ENCODE measurements around the gene CELA3A. TPM values are rescaled to one million over a fixed set of nuclear protein-coding genes. Genes with fewer than 3 reads are reported as not detected.

The CELA3A gene
- total and polyA plus RNA-seq, 5 donors from 2014 or later, result not detected

- Mint-ChIP-seq H3K36me3 (peaks cover 17% of the 10 kb centered on the region), H3K4me3 (peak overlapping the region; percentile 91 to 98 (median 96)), H3K27me3 (peaks cover 4% of the 10 kb centered on the region), H3K9me3 (peaks cover 0 to 4% (median 1%) of the 10 kb centered on the region in 7 donors), H3K4me1 (peaks cover 28 to 73% (median 48%) of the 10 kb centered on the region in 4 donors), H3K27ac (peak overlapping the region; percentile 89 to 96 (median 90))
- no peak for DNase-seq
- H3K4me1 ChIP-seq (ENCODE audit: control insufficient read depth, insufficient read depth, low read length, poor library complexity, severe bottlenecking), result peaks cover 28% of the 10 kb centered on the region
- no peaks in the 10 kb centered on the region for H3K9me3 ChIP-seq (ENCODE audit: control insufficient read depth in 2 of 2, low read length in 2 of 2)
- no peak overlapping the region for H3K4me3 ChIP-seq (ENCODE audit: low read depth, low read length)
- no peak for ATAC-seq (ENCODE audit: low read depth in 2 of 2)
- peak overlapping the region; percentile 97 for H3K27ac ChIP-seq (ENCODE audit: insufficient read depth, low read length, poor library complexity, severe bottlenecking)
- H3K27me3 ChIP-seq (ENCODE audit: control insufficient read depth, insufficient read depth, low read length), result no peaks in the 10 kb centered on the region
- H3K36me3 ChIP-seq (ENCODE audit: control insufficient read depth, insufficient read depth, low read length), result peaks cover 11% of the 10 kb centered on the region
Observed at GRCh38 chr1:22051607-22052114, 50.2 kb downstream of the CELA3A start.

- no peaks in the 10 kb centered on the region for H3K27me3 ChIP-seq (ENCODE audit: control insufficient read depth, insufficient read depth, low read length)
- H3K4me1 Mint-ChIP-seq, result peaks cover 33 to 77% (median 53%) of the 10 kb centered on the region in 4 donors
- H3K4me1 ChIP-seq (ENCODE audit: control insufficient read depth, insufficient read depth, low read length, poor library complexity, severe bottlenecking), result peaks cover 35% of the 10 kb centered on the region
- H3K9me3 Mint-ChIP-seq, result peaks cover 0 to 4% (median 1%) of the 10 kb centered on the region in 7 donors
- H3K27ac Mint-ChIP-seq, result peak within 1 kb of the TSS; percentile 94 to 99 (median 98)
- H3K4me3 Mint-ChIP-seq, result peak within 1 kb of the TSS; percentile 98 to 100 (median 99)
- peak within 1 kb of the TSS; percentile 99 for H3K4me3 ChIP-seq (ENCODE audit: low read depth, low read length)
- H3K27ac ChIP-seq (ENCODE audit: insufficient read depth, low read length, poor library complexity, severe bottlenecking), result peak within 1 kb of the TSS; percentile 97
- peak; percentile 96 to 98 for ATAC-seq (ENCODE audit: low read depth in 2 of 2)
- peaks cover 4% of the 10 kb centered on the region for H3K27me3 Mint-ChIP-seq
- H3K9me3 ChIP-seq (ENCODE audit: control insufficient read depth in 2 of 2, low read length in 2 of 2), result no peaks in the 10 kb centered on the region
- peaks cover 17% of the 10 kb centered on the region for H3K36me3 Mint-ChIP-seq
- peak; percentile 95 to 98 (median 97) for DNase-seq
- peaks cover 13% of the 10 kb centered on the region for H3K36me3 ChIP-seq (ENCODE audit: control insufficient read depth, insufficient read depth, low read length)
Observed at GRCh38 chr1:22052115-22053016, 50.9 kb downstream of the CELA3A start, which contains the start of gene CDC42. Gene CDC42 (plus strand): TSS chr1:22052709. CDS start chr1:22078479, 25,770 bp downstream.

GRCh38 chr1:22053017-22053860 is 51.8 kb downstream of the CELA3A start:
- peak overlapping the region; percentile 94 to 99 (median 98) for H3K27ac Mint-ChIP-seq
- H3K4me3 ChIP-seq (ENCODE audit: low read depth, low read length), result peak overlapping the region; percentile 99
- peak overlapping the region; percentile 98 to 100 (median 99) for H3K4me3 Mint-ChIP-seq
- H3K27me3 ChIP-seq (ENCODE audit: control insufficient read depth, insufficient read depth, low read length), result no peaks in the 10 kb centered on the region
- H3K27me3 Mint-ChIP-seq, result peaks cover 4% of the 10 kb centered on the region
- H3K36me3 ChIP-seq (ENCODE audit: control insufficient read depth, insufficient read depth, low read length), result peaks cover 17% of the 10 kb centered on the region
- peak overlapping the region; percentile 97 for H3K27ac ChIP-seq (ENCODE audit: insufficient read depth, low read length, poor library complexity, severe bottlenecking)
- H3K4me1 Mint-ChIP-seq, result peaks cover 33 to 79% (median 58%) of the 10 kb centered on the region in 4 donors
- H3K9me3 ChIP-seq (ENCODE audit: control insufficient read depth in 2 of 2, low read length in 2 of 2), result no peaks in the 10 kb centered on the region
- ATAC-seq (ENCODE audit: low read depth in 2 of 2) (peak; percentile 32 to 40), DNase-seq (peak; percentile 45 to 78 (median 63))
- H3K36me3 Mint-ChIP-seq, result peaks cover 17% of the 10 kb centered on the region
- H3K4me1 ChIP-seq (ENCODE audit: control insufficient read depth, insufficient read depth, low read length, poor library complexity, severe bottlenecking), result peaks cover 44% of the 10 kb centered on the region
- H3K9me3 Mint-ChIP-seq, result peaks cover 0 to 4% (median 1%) of the 10 kb centered on the region in 7 donors

- peaks cover 17% of the 10 kb centered on the region for H3K36me3 ChIP-seq (ENCODE audit: control insufficient read depth, insufficient read depth, low read length)
- peaks cover 53% of the 10 kb centered on the region for H3K4me1 ChIP-seq (ENCODE audit: control insufficient read depth, insufficient read depth, low read length, poor library complexity, severe bottlenecking)
- H3K9me3 ChIP-seq (ENCODE audit: control insufficient read depth in 2 of 2, low read length in 2 of 2), result no peaks in the 10 kb centered on the region
- Mint-ChIP-seq H3K4me1 (peaks cover 27 to 77% (median 58%) of the 10 kb centered on the region in 4 donors), H3K27me3 (peaks cover 4% of the 10 kb centered on the region), H3K36me3 (peaks cover 17% of the 10 kb centered on the region), H3K9me3 (peaks cover 0 to 4% (median 1%) of the 10 kb centered on the region in 7 donors), H3K4me3 (peak overlapping the region; percentile 98 to 100 (median 99)), H3K27ac (peak overlapping the region; percentile 94 to 99 (median 98))
- peak overlapping the region; percentile 97 for H3K27ac ChIP-seq (ENCODE audit: insufficient read depth, low read length, poor library complexity, severe bottlenecking)
- ATAC-seq (ENCODE audit: low read depth in 2 of 2), result no peak
- H3K4me3 ChIP-seq (ENCODE audit: low read depth, low read length), result peak overlapping the region; percentile 99
- DNase-seq, result no peak
- no peaks in the 10 kb centered on the region for H3K27me3 ChIP-seq (ENCODE audit: control insufficient read depth, insufficient read depth, low read length)
Observed at GRCh38 chr1:22053861-22054770, 52.7 kb downstream of the CELA3A start.

- Histone ChIP-seq H3K36me3 (ENCODE audit: control insufficient read depth, insufficient read depth, low read length) (peaks cover 20% of the 10 kb centered on the region), H3K4me1 (ENCODE audit: control insufficient read depth, insufficient read depth, low read length, poor library complexity, severe bottlenecking) (peaks cover 66% of the 10 kb centered on the region), H3K27me3 (ENCODE audit: control insufficient read depth, insufficient read depth, low read length) (no peaks in the 10 kb centered on the region), H3K27ac (ENCODE audit: insufficient read depth, low read length, poor library complexity, severe bottlenecking) (peak overlapping the region; percentile 63), H3K9me3 (ENCODE audit: control insufficient read depth in 2 of 2, low read length in 2 of 2) (no peaks in the 10 kb centered on the region), H3K4me3 (ENCODE audit: low read depth, low read length) (peak overlapping the region; percentile 70)
- Mint-ChIP-seq H3K36me3 (peaks cover 17% of the 10 kb centered on the region), H3K9me3 (peaks cover 0 to 4% (median 1%) of the 10 kb centered on the region in 7 donors), H3K4me3 (peak overlapping the region; percentile 66 to 91 (median 81)), H3K27ac (peak overlapping the region; percentile 69 to 90 (median 90)), H3K4me1 (peaks cover 29 to 81% (median 61%) of the 10 kb centered on the region in 4 donors), H3K27me3 (peaks cover 4% of the 10 kb centered on the region)
- ATAC-seq (ENCODE audit: low read depth in 2 of 2) (no peak), DNase-seq (no peak)
Observed at GRCh38 chr1:22055463-22055862, 54.0 kb downstream of the CELA3A start.

- no peaks in the 10 kb centered on the region for H3K27me3 ChIP-seq (ENCODE audit: control insufficient read depth, insufficient read depth, low read length)
- H3K36me3 ChIP-seq (ENCODE audit: control insufficient read depth, insufficient read depth, low read length), result peaks cover 20% of the 10 kb centered on the region
- H3K9me3 ChIP-seq (ENCODE audit: control insufficient read depth in 2 of 2, low read length in 2 of 2), result no peaks in the 10 kb centered on the region
- H3K4me3 Mint-ChIP-seq, result peak overlapping the region; percentile 66 to 91 (median 81)
- peak overlapping the region; percentile 63 for H3K27ac ChIP-seq (ENCODE audit: insufficient read depth, low read length, poor library complexity, severe bottlenecking)
- DNase-seq, result no peak
- peak overlapping the region; percentile 70 for H3K4me3 ChIP-seq (ENCODE audit: low read depth, low read length)
- peaks cover 17% of the 10 kb centered on the region for H3K36me3 Mint-ChIP-seq
- H3K27me3 Mint-ChIP-seq, result peaks cover 4% of the 10 kb centered on the region
- H3K9me3 Mint-ChIP-seq, result peaks cover 0 to 4% (median 1%) of the 10 kb centered on the region in 7 donors
- H3K4me1 ChIP-seq (ENCODE audit: control insufficient read depth, insufficient read depth, low read length, poor library complexity, severe bottlenecking), result peaks cover 72% of the 10 kb centered on the region
- H3K4me1 Mint-ChIP-seq, result peaks cover 32 to 87% (median 66%) of the 10 kb centered on the region in 4 donors
- no peak for ATAC-seq (ENCODE audit: low read depth in 2 of 2)
- peak overlapping the region in 1 of 3 donors; percentile 90 for H3K27ac Mint-ChIP-seq
Observed at GRCh38 chr1:22056043-22056442, 54.6 kb downstream of the CELA3A start.

All from CD4-positive, CD25-positive, alpha-beta regulatory T cell (primary cell).